WTC11 (cell line): Measurements from ENCODE around the gene SPO11.

Experiments
- ATF3 ChIP-seq: sonication (generic); formaldehyde crosslinking; conservative IDR thresholded peaks from 2 replicates; pipeline ENCODE4 v1.8.1; 2022; ENCODE audit warnings: mild to moderate bottlenecking, missing genetic modification reagents
- CTCF ChIP-seq: fragments of 200-600 bp; IDR thresholded peaks from 2 replicates; pipeline ENCODE4 v1.8.0; 2022; ENCODE audit warnings: antibody characterized with exemption
- ETV6 ChIP-seq: sonication (generic); formaldehyde crosslinking; IDR thresholded peaks from 2 replicates; pipeline ENCODE4 v1.8.1; 2022; ENCODE audit warnings: mild to moderate bottlenecking, missing genetic modification reagents
- TP53 ChIP-seq: sonication (generic); formaldehyde crosslinking; IDR thresholded peaks from 2 replicates; pipeline ENCODE4 v1.8.1; 2023; ENCODE audit warnings: mild to moderate bottlenecking, missing genetic modification reagents
- ZNF121 ChIP-seq: sonication (generic); formaldehyde crosslinking; IDR thresholded peaks from 2 replicates; pipeline ENCODE4 v1.8.0; 2023; ENCODE audit warnings: missing genetic modification reagents

GRCh38 chr20:57322476-57322875 is 7.1 kb upstream of the SPO11 start:
- TF ChIP-seq ETV6 (CRISPR knock-in tag) (no peak), CTCF (no peak), ATF3 (CRISPR knock-in tag) (no peak), ZNF121 (CRISPR knock-in tag) (no peak), TP53 (CRISPR knock-in tag) (no peak)
